GM12878 (cell line): ENCODE results near the gene RPGRIP1L. TPM values are rescaled to one million over a fixed set of nuclear protein-coding genes. Genes with fewer than 3 reads are reported as not detected.

ENCODE experiments used
- KDM1A ChIP-seq: fragments of 200-600 bp; sonication (generic); IDR thresholded peaks from 2 replicates; pipeline ENCODE4 v1.6.1; 2016; ENCODE audit warnings: borderline replicate concordance
- YBX1 ChIP-seq: fragments of 450-650 bp; IDR thresholded peaks from 2 replicates; pipeline ENCODE4 v1.6.1; 2016; ENCODE audit warnings: antibody characterized with exemption
- polyA plus RNA-seq, 11 experiments: library from polyadenylated mRNA; depleted of rRNA in 4 of 11; unstranded in 6 of 11; stranded (reverse) in 5 of 11; fragments of >200 nt; fragmentation: Nextera tagmentation in 4 of 11; fragmentation: Illumina TruSeq in 1 of 11; extraction: Ambion mirVana in 4 of 11; extraction: Trizol in 1 of 11; gene quantifications; 1 replicate in 1 of 11; 2 replicates in 10 of 11; pipeline versions ENCODE4 v1.2.1 to v1.2.3, GENCODE V29; 2011 to 2016; ENCODE audit warnings: inconsistent platforms in 2 of 11, missing spikeins in 2 of 11, low read depth in 1 of 11
- total RNA-seq, 4 experiments: library from RNA; depleted of rRNA in 3 of 4; stranded (reverse); fragments of >200 nt in 3 of 4; fragmentation: Illumina TruSeq in 1 of 4; extraction: Trizol in 1 of 4; gene quantifications; 2 replicates each; pipeline versions ENCODE4 v1.2.1 to v1.2.3, GENCODE V29; 2013 to 2021
- TF ChIP-seq, protein P1 (sequence below): fragments of 450-650 bp; formaldehyde crosslinking; IDR thresholded peaks from 2 replicates; pipeline ENCODE4 v1.4.0; 2020; ENCODE audit warnings: mild to moderate bottlenecking, moderate library complexity
- TF ChIP-seq, protein P2 (sequence below): IDR thresholded peaks from 2 replicates; pipeline ENCODE4 v1.6.1; 2012; ENCODE audit warnings: low read depth, low read length, improper control_type of control experiment
- TF ChIP-seq, protein P3 (sequence below): fragments of 450-650 bp; formaldehyde crosslinking; IDR thresholded peaks from 2 replicates; pipeline ENCODE4 v1.5.0; 2022; ENCODE audit warnings: mild to moderate bottlenecking, missing genetic modification characterization

Gene RPGRIP1L
- total and polyA plus RNA-seq, 10 of the 15 experiments (the other 5 are each of a cell fraction or from before 2014, with no cell fraction given), result 3.5 to 9.6 (median 4.4) TPM

DNA sequence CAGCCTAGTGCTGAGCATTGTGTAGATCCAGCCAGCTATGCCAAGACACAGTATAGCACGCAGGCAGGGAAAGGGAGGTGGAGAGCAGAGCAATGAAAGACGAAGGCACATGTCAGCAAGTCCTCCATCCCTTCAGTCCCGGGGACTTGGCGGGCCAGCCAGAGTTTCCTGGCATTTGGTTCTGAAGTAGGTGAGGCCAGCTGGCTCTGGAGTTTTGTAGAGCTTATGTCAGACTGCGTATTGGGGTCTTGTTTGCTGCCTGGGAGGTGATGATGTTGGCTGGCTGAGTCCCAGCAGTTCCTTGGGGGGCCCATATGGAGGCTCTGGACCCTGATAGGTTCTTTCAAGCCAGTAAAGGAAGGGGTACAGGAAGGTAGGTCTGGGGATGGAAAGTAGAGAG is 144.9 kb downstream of the RPGRIP1L start (continued):
- TF ChIP-seq, protein P1, sequence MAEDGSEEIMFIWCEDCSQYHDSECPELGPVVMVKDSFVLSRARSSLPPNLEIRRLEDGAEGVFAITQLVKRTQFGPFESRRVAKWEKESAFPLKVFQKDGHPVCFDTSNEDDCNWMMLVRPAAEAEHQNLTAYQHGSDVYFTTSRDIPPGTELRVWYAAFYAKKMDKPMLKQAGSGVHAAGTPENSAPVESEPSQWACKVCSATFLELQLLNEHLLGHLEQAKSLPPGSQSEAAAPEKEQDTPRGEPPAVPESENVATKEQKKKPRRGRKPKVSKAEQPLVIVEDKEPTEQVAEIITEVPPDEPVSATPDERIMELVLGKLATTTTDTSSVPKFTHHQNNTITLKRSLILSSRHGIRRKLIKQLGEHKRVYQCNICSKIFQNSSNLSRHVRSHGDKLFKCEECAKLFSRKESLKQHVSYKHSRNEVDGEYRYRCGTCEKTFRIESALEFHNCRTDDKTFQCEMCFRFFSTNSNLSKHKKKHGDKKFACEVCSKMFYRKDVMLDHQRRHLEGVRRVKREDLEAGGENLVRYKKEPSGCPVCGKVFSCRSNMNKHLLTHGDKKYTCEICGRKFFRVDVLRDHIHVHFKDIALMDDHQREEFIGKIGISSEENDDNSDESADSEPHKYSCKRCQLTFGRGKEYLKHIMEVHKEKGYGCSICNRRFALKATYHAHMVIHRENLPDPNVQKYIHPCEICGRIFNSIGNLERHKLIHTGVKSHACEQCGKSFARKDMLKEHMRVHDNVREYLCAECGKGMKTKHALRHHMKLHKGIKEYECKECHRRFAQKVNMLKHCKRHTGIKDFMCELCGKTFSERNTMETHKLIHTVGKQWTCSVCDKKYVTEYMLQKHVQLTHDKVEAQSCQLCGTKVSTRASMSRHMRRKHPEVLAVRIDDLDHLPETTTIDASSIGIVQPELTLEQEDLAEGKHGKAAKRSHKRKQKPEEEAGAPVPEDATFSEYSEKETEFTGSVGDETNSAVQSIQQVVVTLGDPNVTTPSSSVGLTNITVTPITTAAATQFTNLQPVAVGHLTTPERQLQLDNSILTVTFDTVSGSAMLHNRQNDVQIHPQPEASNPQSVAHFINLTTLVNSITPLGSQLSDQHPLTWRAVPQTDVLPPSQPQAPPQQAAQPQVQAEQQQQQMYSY (CRISPR knock-in tag), result no peak
- TF ChIP-seq, protein P2, sequence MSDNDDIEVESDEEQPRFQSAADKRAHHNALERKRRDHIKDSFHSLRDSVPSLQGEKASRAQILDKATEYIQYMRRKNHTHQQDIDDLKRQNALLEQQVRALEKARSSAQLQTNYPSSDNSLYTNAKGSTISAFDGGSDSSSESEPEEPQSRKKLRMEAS, result no peak
- TF ChIP-seq KDM1A (no peak), YBX1 (no peak)
- TF ChIP-seq, protein P3, sequence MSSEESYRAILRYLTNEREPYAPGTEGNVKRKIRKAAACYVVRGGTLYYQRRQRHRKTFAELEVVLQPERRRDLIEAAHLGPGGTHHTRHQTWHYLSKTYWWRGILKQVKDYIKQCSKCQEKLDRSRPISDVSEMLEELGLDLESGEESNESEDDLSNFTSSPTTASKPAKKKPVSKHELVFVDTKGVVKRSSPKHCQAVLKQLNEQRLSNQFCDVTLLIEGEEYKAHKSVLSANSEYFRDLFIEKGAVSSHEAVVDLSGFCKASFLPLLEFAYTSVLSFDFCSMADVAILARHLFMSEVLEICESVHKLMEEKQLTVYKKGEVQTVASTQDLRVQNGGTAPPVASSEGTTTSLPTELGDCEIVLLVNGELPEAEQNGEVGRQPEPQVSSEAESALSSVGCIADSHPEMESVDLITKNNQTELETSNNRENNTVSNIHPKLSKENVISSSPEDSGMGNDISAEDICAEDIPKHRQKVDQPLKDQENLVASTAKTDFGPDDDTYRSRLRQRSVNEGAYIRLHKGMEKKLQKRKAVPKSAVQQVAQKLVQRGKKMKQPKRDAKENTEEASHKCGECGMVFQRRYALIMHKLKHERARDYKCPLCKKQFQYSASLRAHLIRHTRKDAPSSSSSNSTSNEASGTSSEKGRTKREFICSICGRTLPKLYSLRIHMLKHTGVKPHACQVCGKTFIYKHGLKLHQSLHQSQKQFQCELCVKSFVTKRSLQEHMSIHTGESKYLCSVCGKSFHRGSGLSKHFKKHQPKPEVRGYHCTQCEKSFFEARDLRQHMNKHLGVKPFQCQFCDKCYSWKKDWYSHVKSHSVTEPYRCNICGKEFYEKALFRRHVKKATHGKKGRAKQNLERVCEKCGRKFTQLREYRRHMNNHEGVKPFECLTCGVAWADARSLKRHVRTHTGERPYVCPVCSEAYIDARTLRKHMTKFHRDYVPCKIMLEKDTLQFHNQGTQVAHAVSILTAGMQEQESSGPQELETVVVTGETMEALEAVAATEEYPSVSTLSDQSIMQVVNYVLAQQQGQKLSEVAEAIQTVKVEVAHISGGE (CRISPR knock-in tag), result no peak
